ENCODE results near the gene HOXD9. TPM values are rescaled to one million over a fixed set of nuclear protein-coding genes. Genes with fewer than 3 reads are reported as not detected.

The HOXD9 gene
- total RNA-seq, 2 experiments from 2014 or later = not detected

DNA sequence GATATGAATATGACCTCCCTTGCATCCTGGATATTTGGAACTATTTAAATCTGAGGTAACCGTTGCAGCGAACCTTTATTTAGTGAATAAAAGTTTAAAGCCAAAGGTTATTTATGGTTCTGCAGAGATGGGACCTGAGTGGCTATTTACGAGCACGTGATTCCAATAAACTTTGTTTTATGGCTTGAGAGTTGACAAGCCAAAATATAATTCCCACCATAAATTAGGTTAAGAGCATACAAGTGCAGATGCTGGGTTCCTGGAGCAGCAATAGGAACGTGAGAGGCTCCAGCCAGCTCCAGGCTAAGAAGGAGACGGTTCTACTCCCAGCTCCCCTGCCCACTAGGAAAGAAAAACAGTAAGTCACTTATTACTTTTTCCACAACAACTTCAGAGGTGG is 23.6 kb downstream of the HOXD9 start:
- POLR2A ChIA-PET = no interaction called here
- H3K27me3 Mint-ChIP-seq (ENCODE audit: low read depth) = peaks cover 78% of the 10 kb centered on the region
- no peak overlapping the region for H3K4me3 Mint-ChIP-seq
- H3K4me1 Mint-ChIP-seq (ENCODE audit: low read depth) = peaks cover 2% of the 10 kb centered on the region
- H3K36me3 Mint-ChIP-seq (ENCODE audit: low read depth) = no peaks in the 10 kb centered on the region
- ATAC-seq = no peak
- no peaks in the 10 kb centered on the region for H3K9me3 Mint-ChIP-seq (ENCODE audit: insufficient read depth)
- CTCF ChIA-PET = interaction anchor here (0.8 to 1.4 kb wide), 4 partner anchors 9 to 506 kb away, joined by 3 to 4 read pairs (median 4); no protein-coding TSS in a partner anchor
- no peak for DNase-seq
- H3K27ac Mint-ChIP-seq = no peak overlapping the region

DNA sequence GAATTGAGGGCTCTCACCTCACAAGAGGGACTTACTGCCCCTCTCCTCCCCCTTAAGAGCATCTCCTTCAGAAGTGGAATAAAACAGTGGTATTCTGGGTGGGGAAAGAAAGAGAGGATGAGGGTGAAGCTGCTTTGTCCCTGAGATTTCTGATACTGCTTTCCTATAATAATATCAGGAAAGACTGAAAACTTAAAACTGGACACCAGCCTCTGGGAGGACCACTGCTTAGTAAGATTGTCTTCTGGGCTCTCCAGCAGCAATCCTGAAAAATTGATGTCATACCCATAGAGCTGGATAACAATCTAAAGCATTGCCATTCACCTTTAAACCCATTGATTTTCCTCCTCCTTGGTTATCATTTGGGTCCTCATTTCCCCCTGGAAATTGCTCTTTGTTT is 24.1 kb downstream of the HOXD9 start:
- no peaks in the 10 kb centered on the region for H3K9me3 Mint-ChIP-seq (ENCODE audit: insufficient read depth)
- H3K36me3 Mint-ChIP-seq (ENCODE audit: low read depth) = no peaks in the 10 kb centered on the region
- ChIA-PET POLR2A (no interaction called here), CTCF (interaction anchor here (0.8 to 1.4 kb wide), 4 partner anchors 8 to 506 kb away, joined by 3 to 4 read pairs (median 4); no protein-coding TSS in a partner anchor)
- no peak for ATAC-seq
- DNase-seq = no peak
- H3K4me3 Mint-ChIP-seq = no peak overlapping the region
- H3K27me3 Mint-ChIP-seq (ENCODE audit: low read depth) = peaks cover 79% of the 10 kb centered on the region
- no peak overlapping the region for H3K27ac Mint-ChIP-seq
- no peaks in the 10 kb centered on the region for H3K4me1 Mint-ChIP-seq (ENCODE audit: low read depth)

DNA sequence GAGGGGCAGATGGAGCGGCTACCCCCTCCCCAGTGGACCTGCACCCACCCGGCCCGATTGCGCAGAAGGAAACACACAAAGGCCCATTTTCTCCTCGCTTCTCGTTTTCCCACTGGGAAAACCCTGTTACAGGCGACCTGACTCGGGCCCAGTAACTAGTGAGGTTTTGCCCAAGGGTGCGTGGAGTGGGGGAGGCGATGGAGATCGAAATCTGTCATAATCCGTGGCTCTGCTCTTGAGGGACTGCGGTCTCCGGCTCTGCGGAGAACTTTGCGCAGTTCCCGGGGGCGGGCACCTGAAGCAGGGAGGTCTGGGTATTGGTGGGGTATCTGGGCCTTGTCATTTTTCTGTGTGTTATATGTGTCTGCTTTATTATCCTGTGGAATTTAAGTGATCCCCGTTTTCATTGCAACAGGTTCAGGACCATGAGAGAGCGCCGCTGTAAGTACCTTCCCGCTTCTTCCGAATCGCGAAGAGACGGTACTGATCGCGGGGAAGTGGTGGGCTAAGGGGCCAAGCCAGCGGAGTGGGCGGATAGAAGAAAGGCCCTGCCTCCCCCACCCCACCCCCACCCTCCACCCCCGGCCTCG is 24.8 kb downstream of the HOXD9 start:
- no peak for ATAC-seq
- ChIA-PET POLR2A (interaction anchor here (0.6 kb wide), 1 partner anchor 50 kb away, joined by 3 read pairs; no protein-coding TSS in a partner anchor), CTCF (interaction anchor here (1.3 to 1.4 kb wide), 2 partner anchors 7 to 308 kb away, joined by 3 to 4 read pairs; no protein-coding TSS in a partner anchor)

DNA sequence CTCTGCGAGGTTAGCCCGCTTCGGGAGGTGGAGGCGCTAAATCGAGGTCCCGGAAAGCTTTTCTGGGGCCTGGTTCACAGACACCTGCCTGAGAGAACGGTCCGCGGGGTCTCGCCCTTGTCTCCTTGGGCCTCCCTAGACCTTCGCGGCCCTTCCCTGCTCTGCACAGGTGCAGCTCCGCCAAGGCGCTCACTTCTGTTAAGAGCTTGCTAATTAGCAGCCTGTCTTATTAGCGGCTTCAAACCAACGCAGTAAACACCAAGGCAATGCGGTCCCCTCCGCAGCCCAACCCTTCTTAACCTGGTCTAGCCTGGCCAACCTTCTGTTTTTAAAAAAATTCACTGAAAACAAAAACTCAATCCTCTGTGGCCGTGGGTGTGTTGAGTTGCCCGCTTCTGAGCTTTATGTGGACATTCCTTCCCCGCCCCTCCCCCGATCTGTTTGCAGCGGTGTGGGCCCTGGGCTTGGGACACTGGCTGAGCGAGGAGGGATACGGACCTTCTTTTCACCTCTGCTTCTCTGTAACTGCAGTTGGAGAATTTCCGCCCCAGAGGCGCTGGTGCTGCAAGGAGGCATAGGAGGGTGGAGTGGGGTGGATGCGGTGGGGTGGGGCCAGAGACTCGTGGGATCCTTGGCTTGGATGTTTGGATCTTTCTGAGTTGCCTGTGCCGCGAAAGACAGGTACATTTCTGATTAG is 25.4 kb downstream of the HOXD9 start:
- DNase-seq (no peak), ATAC-seq (no peak)
- Mint-ChIP-seq H3K27ac (no peak overlapping the region), H3K36me3 (ENCODE audit: low read depth) (no peaks in the 10 kb centered on the region), H3K4me3 (no peak overlapping the region), H3K27me3 (ENCODE audit: low read depth) (peaks cover 81% of the 10 kb centered on the region), H3K9me3 (ENCODE audit: insufficient read depth) (no peaks in the 10 kb centered on the region), H3K4me1 (ENCODE audit: low read depth) (no peaks in the 10 kb centered on the region)
- ChIA-PET POLR2A (interaction anchor here (0.6 kb wide), 1 partner anchor 50 kb away, joined by 3 read pairs; no protein-coding TSS in a partner anchor), CTCF (no interaction called here)

More for the DNA sequence above, 24.8 kb downstream of the HOXD9 start:
- Mint-ChIP-seq H3K36me3 (ENCODE audit: low read depth) (no peaks in the 10 kb centered on the region), H3K27ac (no peak overlapping the region), H3K9me3 (ENCODE audit: insufficient read depth) (no peaks in the 10 kb centered on the region), H3K4me3 (no peak overlapping the region), H3K4me1 (ENCODE audit: low read depth) (no peaks in the 10 kb centered on the region), H3K27me3 (ENCODE audit: low read depth) (peaks cover 76% of the 10 kb centered on the region)
- no peak for DNase-seq

DNA sequence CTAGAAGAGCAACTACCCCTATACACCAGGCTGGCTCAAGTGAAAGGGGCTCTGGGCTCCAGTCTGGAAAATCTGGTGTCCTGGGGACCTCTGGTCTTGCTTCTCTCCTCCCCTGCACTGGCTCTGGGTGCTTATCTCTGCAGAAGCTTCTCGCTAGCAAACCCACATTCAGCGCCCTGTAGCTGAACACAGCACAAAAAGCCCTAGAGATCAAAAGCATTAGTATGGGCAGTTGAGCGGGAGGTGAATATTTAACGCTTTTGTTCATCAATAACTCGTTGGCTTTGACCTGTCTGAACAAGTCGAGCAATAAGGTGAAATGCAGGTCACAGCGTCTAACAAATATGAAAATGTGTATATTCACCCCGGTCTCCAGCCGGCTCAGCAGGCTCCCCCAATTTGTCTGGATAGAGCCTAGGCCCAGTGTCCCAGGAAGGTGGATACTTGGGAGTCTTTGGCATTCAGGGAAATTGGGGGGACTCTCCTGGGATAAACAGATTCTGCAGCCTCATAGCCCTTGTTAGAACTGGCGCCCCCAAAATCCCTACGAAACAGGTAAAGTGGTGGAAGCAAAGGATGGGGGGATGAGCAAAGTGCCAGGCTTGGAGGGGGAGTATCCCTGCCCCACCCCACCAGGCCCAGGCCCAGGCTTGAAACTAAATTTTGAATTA is 26.4 kb downstream of the HOXD9 start:
- no peak for ATAC-seq
- H3K36me3 Mint-ChIP-seq (ENCODE audit: low read depth) = no peaks in the 10 kb centered on the region
- POLR2A ChIA-PET = no interaction called here
- no peaks in the 10 kb centered on the region for H3K4me1 Mint-ChIP-seq (ENCODE audit: low read depth)
- peaks cover 87% of the 10 kb centered on the region for H3K27me3 Mint-ChIP-seq (ENCODE audit: low read depth)
- H3K27ac Mint-ChIP-seq = no peak overlapping the region
- H3K9me3 Mint-ChIP-seq (ENCODE audit: insufficient read depth) = no peaks in the 10 kb centered on the region
- no peak overlapping the region for H3K4me3 Mint-ChIP-seq
- CTCF ChIA-PET = no interaction called here
- DNase-seq = no peak

DNA sequence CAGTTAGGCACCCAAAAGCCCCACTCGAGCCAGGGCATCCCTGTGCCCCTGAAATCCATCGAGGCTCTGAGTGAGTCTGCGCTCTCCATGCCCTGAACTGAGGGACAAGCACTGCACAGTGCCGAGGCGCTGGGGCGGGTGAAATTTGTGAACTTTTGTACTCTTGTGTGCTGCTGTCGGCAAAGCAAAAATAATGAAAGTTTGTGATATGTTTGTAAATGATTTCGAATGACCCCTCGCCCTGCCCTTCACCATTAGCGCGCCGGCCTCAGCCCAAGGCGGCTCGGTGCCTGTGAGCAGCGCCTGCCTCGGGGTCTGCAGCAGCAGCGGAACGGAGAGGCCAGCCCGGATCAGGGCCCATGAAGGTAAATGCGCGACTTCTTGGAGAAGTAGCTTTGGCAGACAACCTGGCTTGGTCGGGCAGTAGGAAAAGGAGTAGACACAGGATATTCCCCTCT is 27.0 kb downstream of the HOXD9 start:
- peaks cover 88% of the 10 kb centered on the region for H3K27me3 Mint-ChIP-seq (ENCODE audit: low read depth)
- H3K36me3 Mint-ChIP-seq (ENCODE audit: low read depth) = no peaks in the 10 kb centered on the region
- ChIA-PET POLR2A (no interaction called here), CTCF (no interaction called here)
- no peak overlapping the region for H3K27ac Mint-ChIP-seq
- no peaks in the 10 kb centered on the region for H3K9me3 Mint-ChIP-seq (ENCODE audit: insufficient read depth)
- H3K4me1 Mint-ChIP-seq (ENCODE audit: low read depth) = no peaks in the 10 kb centered on the region
- no peak for DNase-seq
- H3K4me3 Mint-ChIP-seq = no peak overlapping the region
- no peak for ATAC-seq

DNA sequence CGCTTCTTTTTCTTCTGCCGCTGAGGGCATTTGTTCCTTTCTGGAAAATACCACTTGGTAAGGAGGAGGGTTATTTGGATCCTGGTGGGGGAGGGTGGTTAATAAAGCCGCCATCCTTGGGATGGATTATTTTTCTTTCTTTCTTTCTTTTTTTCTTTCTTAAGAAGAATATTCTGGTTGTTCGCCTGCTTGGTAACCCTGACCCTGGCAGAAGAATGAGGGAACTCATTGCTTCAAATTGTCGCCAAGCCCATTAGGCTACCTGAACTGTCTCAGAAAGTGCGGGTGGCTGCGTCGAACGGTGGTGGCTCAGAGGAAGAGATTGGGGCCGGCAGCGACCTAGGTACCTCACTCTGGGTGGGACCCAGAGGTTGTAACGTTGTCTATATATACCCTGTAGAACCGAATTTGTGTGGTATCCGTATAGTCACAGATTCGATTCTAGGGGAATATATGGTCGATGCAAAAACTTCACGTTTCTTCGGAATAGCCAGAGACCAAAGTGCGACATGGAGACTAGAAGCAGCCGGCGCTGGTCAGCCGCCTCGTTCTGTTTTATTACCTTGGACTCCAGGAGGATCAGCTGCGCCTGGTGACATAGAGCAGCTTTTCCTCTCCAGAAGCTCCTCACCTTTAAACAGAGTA is 27.5 kb downstream of the HOXD9 start:
- DNase-seq (no peak), ATAC-seq (no peak)
- no peaks in the 10 kb centered on the region for H3K4me1 Mint-ChIP-seq (ENCODE audit: low read depth)
- no peak overlapping the region for H3K4me3 Mint-ChIP-seq
- no peak overlapping the region for H3K27ac Mint-ChIP-seq
- H3K9me3 Mint-ChIP-seq (ENCODE audit: insufficient read depth) = no peaks in the 10 kb centered on the region
- peaks cover 89% of the 10 kb centered on the region for H3K27me3 Mint-ChIP-seq (ENCODE audit: low read depth)
- POLR2A ChIA-PET = no interaction called here
- CTCF ChIA-PET = interaction anchor here (0.7 kb wide), 1 partner anchor 27 kb away, joined by 3 read pairs; no protein-coding TSS in a partner anchor
- no peaks in the 10 kb centered on the region for H3K36me3 Mint-ChIP-seq (ENCODE audit: low read depth)

DNA sequence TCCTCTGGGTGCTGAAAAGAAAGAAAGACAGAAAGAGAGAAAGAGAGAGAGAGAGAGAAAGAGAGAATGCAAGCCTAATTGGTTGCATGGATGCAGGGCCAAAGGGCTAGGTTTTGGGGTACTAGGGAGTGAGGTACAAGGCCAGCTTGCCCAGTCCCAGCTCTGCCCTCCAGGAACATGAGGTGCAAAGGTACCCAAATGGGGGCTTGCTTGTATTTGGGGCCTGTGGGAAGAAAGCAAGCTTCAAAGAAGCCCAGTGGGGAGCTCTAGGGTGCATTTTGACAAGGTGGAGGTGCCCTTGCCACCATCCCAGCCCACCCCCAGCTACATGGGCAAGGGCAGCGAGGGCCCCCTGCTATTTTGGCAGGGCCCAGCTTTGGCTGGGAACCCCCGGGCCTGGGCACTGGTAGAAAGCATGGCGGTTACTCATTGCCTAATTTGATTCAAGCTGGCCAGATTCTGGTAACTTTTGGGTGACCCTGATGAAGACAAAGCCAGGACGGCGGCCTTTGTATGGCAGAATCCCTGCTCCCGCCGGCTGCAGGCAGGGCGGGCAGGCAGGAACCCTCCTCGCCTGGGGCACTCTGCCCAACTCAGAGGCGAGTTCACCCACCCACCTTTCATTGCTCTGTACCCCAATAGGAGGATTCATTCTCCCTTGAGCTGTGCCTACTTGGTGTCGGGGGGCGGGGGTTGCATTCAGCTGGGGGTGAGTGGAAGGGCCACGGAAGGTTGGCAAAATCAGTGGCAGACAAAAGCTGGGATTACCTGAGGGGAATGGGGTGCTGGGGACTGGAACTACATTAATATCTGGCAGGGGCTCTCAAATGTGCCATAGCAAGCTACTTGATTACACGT is 28.3 kb downstream of the HOXD9 start:
- CTCF ChIA-PET = interaction anchor here (0.7 to 1.2 kb wide), 4 partner anchors 10 to 501 kb away, joined by 3 to 5 read pairs (median 3); no protein-coding TSS in a partner anchor

DNA sequence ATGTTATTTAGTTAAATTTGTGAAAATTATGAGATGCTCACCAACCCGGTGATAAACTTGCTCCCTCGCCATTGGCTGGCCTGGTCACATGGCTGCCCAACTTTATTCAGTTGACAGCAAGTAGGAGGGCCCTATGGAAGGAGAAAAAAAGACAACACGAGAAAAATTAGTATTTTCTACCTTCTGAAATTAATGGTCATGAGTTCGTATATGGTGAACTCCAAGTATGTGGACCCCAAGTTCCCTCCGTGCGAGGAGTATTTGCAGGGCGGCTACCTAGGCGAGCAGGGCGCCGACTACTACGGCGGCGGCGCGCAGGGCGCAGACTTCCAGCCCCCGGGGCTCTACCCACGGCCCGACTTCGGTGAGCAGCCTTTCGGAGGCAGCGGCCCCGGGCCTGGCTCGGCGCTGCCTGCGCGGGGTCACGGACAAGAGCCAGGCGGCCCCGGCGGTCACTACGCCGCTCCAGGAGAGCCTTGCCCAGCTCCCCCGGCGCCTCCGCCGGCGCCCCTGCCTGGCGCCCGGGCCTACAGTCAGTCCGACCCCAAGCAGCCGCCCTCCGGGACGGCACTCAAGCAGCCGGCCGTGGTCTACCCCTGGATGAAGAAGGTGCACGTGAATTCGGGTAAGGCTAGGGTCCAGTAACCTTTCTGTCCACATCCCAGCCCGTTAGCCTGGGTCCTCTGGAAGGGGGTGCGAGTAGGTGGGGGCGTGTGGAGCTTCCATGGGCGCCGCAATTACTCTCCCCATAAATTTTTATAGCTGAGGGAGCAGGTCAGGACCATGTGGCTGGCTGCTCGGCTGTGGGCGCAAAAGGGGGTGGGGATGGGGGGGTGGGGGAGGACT is 29.1 kb downstream of the HOXD9 start, which contains the start of gene HOXD4:
Gene HOXD4, plus strand, starts transcription at position 109 of the 846 bp plus-strand sequence. Its CDS starts 84 bp downstream, at position 193.
- no peak for DNase-seq
- Mint-ChIP-seq H3K4me3 (no peak within 1 kb of the TSS), H3K27me3 (ENCODE audit: low read depth) (peaks cover 88% of the 10 kb centered on the region), H3K36me3 (ENCODE audit: low read depth) (no peaks in the 10 kb centered on the region), H3K4me1 (ENCODE audit: low read depth) (no peaks in the 10 kb centered on the region), H3K9me3 (ENCODE audit: insufficient read depth) (no peaks in the 10 kb centered on the region), H3K27ac (no peak within 1 kb of the TSS)
- CTCF ChIA-PET = interaction anchor here (0.7 to 1.2 kb wide), 3 partner anchors 11 to 500 kb away, joined by 3 to 5 read pairs (median 3); no protein-coding TSS in a partner anchor
- no peak for ATAC-seq
- POLR2A ChIA-PET = no interaction called here

More for the DNA sequence above, 28.3 kb downstream of the HOXD9 start:
- no peaks in the 10 kb centered on the region for H3K4me1 Mint-ChIP-seq (ENCODE audit: low read depth)
- DNase-seq = no peak
- POLR2A ChIA-PET = no interaction called here
- ATAC-seq = no peak
- H3K4me3 Mint-ChIP-seq = no peak overlapping the region
- no peaks in the 10 kb centered on the region for H3K9me3 Mint-ChIP-seq (ENCODE audit: insufficient read depth)
- H3K36me3 Mint-ChIP-seq (ENCODE audit: low read depth) = no peaks in the 10 kb centered on the region
- no peak overlapping the region for H3K27ac Mint-ChIP-seq
- peaks cover 89% of the 10 kb centered on the region for H3K27me3 Mint-ChIP-seq (ENCODE audit: low read depth)

DNA sequence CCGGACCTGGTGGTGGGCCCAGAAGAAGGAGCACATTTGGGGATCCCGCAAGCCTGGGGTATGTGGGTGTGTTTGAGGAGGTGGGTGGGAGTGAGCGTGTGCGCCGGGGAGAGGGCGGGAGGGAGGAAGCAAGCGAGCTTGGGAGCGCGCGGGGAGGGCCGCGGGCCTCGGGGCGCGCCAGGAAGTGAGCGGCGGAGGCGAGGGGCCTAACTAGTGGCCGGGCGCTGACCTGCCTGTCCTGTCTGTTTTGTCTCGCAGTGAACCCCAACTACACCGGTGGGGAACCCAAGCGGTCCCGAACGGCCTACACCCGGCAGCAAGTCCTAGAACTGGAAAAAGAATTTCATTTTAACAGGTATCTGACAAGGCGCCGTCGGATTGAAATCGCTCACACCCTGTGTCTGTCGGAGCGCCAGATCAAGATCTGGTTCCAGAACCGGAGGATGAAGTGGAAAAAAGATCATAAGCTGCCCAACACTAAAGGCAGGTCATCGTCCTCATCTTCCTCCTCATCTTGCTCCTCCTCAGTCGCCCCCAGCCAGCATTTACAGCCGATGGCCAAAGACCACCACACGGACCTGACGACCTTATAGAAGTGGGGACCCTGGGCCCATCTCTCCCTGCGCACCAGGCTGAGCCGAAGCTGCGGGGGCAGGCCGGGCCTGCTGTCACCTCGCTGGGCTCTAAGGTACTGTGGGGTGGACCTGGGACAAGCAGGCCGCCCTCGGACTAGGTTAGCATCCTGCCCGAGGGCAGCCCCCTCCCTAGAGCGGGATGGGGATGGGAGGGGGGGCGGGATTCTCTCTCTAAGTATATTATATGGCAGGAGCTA is 30.0 kb downstream of the HOXD9 start:
- H3K27me3 Mint-ChIP-seq (ENCODE audit: low read depth) = peaks cover 86% of the 10 kb centered on the region
- POLR2A ChIA-PET = no interaction called here
- peaks cover 2% of the 10 kb centered on the region for H3K36me3 Mint-ChIP-seq (ENCODE audit: low read depth)
- no peak overlapping the region for H3K27ac Mint-ChIP-seq
- H3K4me1 Mint-ChIP-seq (ENCODE audit: low read depth) = peaks cover 3% of the 10 kb centered on the region
- CTCF ChIA-PET = no interaction called here
- no peak for ATAC-seq
- DNase-seq = no peak
- H3K9me3 Mint-ChIP-seq (ENCODE audit: insufficient read depth) = no peaks in the 10 kb centered on the region
- H3K4me3 Mint-ChIP-seq = no peak overlapping the region
